GM12892 (cell line): ENCODE measurements around the gene TTC39B.

ENCODE experiments used
- POLR2A ChIP-seq: IDR thresholded peaks from 2 replicates; pipeline ENCODE4 v1.6.1; 2011; ENCODE audit warnings: low read depth, low read length, control low read depth
- POLR2AphosphoS5 ChIP-seq: IDR thresholded peaks from 2 replicates; pipeline ENCODE4 v1.6.1; 2011; ENCODE audit warnings: low read depth, low read length, control low read depth

DNA sequence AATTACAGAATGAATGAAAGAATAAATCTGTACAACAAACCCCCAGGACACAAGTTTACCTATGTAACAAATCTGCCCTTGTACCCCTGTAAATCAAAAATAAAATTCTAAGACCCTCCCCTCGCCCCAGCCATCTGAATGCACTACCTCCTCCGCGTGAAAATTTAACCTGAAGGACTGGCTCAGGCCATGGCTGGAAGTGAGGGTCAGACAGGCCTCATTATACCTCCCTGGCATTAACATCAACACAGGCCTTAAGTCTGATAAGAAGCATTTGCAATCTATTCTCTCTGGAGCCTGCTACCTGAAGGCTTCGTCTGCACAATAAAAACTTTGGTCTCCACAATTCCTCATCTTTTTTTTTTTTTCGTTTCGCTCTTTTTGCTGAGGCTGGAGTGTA, 48.7 kb upstream of the TTC39B start:
- no peak for TF ChIP-seq POLR2AphosphoS5
- no peak for TF ChIP-seq POLR2A
